Measurements from ENCODE around the gene GATC. TPM values are rescaled to one million over a fixed set of nuclear protein-coding genes. Genes with fewer than 3 reads are reported as not detected.
"Not testable (repeated sequence)": the region's sequence is repeated elsewhere in the genome, so short reads cannot be mapped to it uniquely, and the experiment has no call there.

The GATC gene
- total and polyA plus RNA-seq, 8 donors: 8.6 to 32.7 (median 24.0) TPM

- H3K9me3 ChIP-seq: no peaks in the 10 kb centered on the region
- DNase-seq (no peak), FAIRE-seq (no peak), ATAC-seq (no peak)
- no peaks in the 10 kb centered on the region for H3K27me3 ChIP-seq
- TF ChIP-seq CTCF (IDR thresholded peaks at IDR 0.05): no peak
- 93 to 96% methylated on average over 9 of the region's 9 CpGs for WGBS, 2 donors
- no peaks in the 10 kb centered on the region for H3K36me3 ChIP-seq
- H3K4me3 ChIP-seq: no peak overlapping the region
- no peak overlapping the region for H3K27ac ChIP-seq
- no peaks in the 10 kb centered on the region for H3K4me1 ChIP-seq
- intact Hi-C loops (cut with DNase I): no loop called here
Measured at GRCh38 chr12:120481022-120481767, 35.0 kb downstream of the GATC start.

GRCh38 chr12:120483621-120484020 is 37.4 kb downstream of the GATC start:
- Histone ChIP-seq H3K9me3 (no peaks in the 10 kb centered on the region), H3K27ac (no peak overlapping the region), H3K4me1 (peaks cover 0 to 3% (median 0%) of the 10 kb centered on the region in 3 donors), H3K27me3 (no peaks in the 10 kb centered on the region), H3K4me3 (no peak overlapping the region), H3K36me3 (no peaks in the 10 kb centered on the region)
- intact Hi-C loops (cut with DNase I): no loop called here
- WGBS, 2 donors: 97 to 100% methylated on average over 1 of the region's 1 CpG
- ATAC-seq (no peak), FAIRE-seq (no peak), DNase-seq (no peak)
- TF ChIP-seq CTCF (IDR thresholded peaks at IDR 0.05): no peak

- no peaks in the 10 kb centered on the region for H3K27me3 ChIP-seq
- intact Hi-C loops (cut with DNase I): no loop called here
- WGBS, 2 donors: 82 to 88% methylated on average over 7 of the region's 7 CpGs
- no peak overlapping the region for H3K4me3 ChIP-seq
- no peak for ATAC-seq
- H3K9me3 ChIP-seq: no peaks in the 10 kb centered on the region
- H3K27ac ChIP-seq: no peak overlapping the region
- no peaks in the 10 kb centered on the region for H3K36me3 ChIP-seq
- TF ChIP-seq CTCF (IDR thresholded peaks at IDR 0.05): no peak
- H3K4me1 ChIP-seq: peaks cover 0 to 8% (median 3%) of the 10 kb centered on the region in 3 donors
- DNase-seq: no peak
- FAIRE-seq: no peak
Measured at GRCh38 chr12:120485961-120486881, 40.0 kb downstream of the GATC start.

GRCh38 chr12:120487552-120487951 is 41.3 kb downstream of the GATC start:
- ATAC-seq (peak; percentile 59 to 84 (median 78)), DNase-seq (peak in 5 of 6 donors; percentile 49 to 85 (median 73))
- H3K9me3 ChIP-seq; H3K4me3 ChIP-seq; intact Hi-C loops (cut with DNase I); H3K27me3 ChIP-seq; H3K36me3 ChIP-seq; FAIRE-seq: not testable (repeated sequence)
- 39 to 49% methylated on average over 7 of the region's 7 CpGs for WGBS, 2 donors
- Histone ChIP-seq H3K27ac (peak overlapping the region in 2 of 4 donors; percentile 39 to 85), H3K4me1 (peaks cover 0 to 12% (median 3%) of the 10 kb centered on the region in 3 donors)

- no peak for TF ChIP-seq CTCF (IDR thresholded peaks at IDR 0.05)
- no peak for FAIRE-seq
- peak in 3 of 4 donors; percentile 22 to 56 (median 34) for ATAC-seq
- no peaks in the 10 kb centered on the region for H3K27me3 ChIP-seq
- WGBS, 2 donors: 58 to 64% methylated on average over 5 of the region's 5 CpGs
- DNase-seq: peak in 1 of 6 donors; percentile 8
- no peaks in the 10 kb centered on the region for H3K36me3 ChIP-seq
- peaks cover 0 to 12% (median 3%) of the 10 kb centered on the region in 3 donors for H3K4me1 ChIP-seq
- H3K27ac ChIP-seq: peak overlapping the region; percentile 20 to 85 (median 33)
- H3K4me3 ChIP-seq: no peak overlapping the region
- intact Hi-C loops (cut with DNase I): no loop called here
- no peaks in the 10 kb centered on the region for H3K9me3 ChIP-seq
Measured at GRCh38 chr12:120488057-120488640, 41.9 kb downstream of the GATC start.
